GM21529 (cell line): ENCODE measurements around the gene HDHD2.
A peak's percentile ranks its signal among the peaks of the same experiment; 100 is the strongest.

Source experiments
- ATAC-seq: cut with Tn5 transposase; IDR thresholded peaks from one replicate; pipeline ENCODE4 v1.9.1; 2021; ENCODE audit not compliant: unreplicated experiment

HDHD2 gene

GRCh38 chr18:47149457-47150028, 757 bp downstream of the HDHD2 start:
- no peak for ATAC-seq

GRCh38 chr18:47146206-47146605, 4.1 kb downstream of the HDHD2 start:
- ATAC-seq = no peak

- no peak for ATAC-seq
Measured at GRCh38 chr18:47143899-47144485, 6.3 kb downstream of the HDHD2 start.

DNA sequence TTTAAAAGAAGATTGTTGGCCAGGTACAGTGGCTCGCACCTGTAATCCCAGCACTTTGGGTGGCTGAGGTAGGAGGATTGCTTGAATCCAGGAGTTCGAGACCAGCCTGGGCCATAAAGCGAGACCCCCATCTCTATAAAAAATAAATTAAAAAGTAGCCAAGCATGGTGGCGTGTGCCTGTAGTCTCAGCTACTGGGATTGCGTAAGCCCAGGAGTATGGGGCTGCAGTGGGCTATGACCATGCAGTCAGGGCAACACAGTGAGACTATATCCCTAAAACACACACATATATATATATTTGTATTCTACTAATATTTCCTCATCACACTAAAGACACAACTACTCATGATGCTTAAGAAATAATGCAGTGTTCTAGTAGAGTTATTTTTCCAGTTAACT, 7.1 kb downstream of the HDHD2 start:
- no peak for ATAC-seq

- ATAC-seq = no peak
Measured at GRCh38 chr18:47141289-47141688, 9.0 kb downstream of the HDHD2 start.

GRCh38 chr18:47121146-47121545, 29.2 kb downstream of the HDHD2 start:
- no peak for ATAC-seq

GRCh38 chr18:47120428-47120827, 29.9 kb downstream of the HDHD2 start:
- ATAC-seq = peak; percentile 99

DNA sequence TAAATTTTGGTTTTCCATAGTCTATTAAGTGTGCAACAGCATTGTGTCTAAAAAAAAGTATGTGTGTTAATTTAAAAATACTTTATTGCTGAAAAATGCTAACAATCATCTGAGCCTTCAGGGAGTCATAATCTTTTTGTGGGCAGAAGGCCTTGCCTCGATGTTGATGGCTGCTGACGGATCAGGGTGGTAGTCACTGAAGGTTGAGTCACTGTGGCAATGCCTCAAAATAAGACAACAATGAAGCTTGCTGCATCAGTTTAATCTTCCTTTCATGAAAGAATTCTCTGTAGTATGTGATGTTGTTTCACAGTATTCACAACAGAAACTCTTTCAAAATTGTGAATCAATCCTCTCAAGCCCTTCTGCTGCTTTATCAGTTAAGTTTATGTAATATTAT, 31.3 kb downstream of the HDHD2 start:
- ATAC-seq = no peak

- ATAC-seq = no peak
Measured at GRCh38 chr18:47115205-47115604, 35.1 kb downstream of the HDHD2 start.

- no peak for ATAC-seq
Measured at GRCh38 chr18:47113796-47114540, 36.3 kb downstream of the HDHD2 start.

- no peak for ATAC-seq
Measured at GRCh38 chr18:47110492-47111274, 39.6 kb downstream of the HDHD2 start.

DNA sequence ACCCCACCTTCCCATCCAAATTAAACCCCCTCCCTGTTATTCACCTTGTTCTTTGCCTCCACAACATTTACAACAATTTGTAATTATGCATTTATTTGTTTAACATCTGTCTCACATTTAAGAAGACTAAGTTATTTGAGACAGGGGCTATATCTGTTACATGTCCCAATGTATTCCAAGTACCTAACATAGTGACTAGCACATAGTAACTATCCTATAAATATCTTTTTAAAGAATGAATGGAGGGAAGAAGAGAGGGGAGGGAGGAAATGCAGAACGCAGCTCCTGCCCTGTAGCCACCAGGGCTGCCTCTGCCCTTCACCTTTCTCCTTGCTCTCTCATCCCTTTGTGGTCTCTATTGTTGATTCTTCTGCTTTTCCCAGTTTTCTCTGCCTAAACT, 40.6 kb downstream of the HDHD2 start:
- no peak for ATAC-seq

GRCh38 chr18:47108998-47109405, 41.3 kb downstream of the HDHD2 start:
- ATAC-seq = no peak

DNA sequence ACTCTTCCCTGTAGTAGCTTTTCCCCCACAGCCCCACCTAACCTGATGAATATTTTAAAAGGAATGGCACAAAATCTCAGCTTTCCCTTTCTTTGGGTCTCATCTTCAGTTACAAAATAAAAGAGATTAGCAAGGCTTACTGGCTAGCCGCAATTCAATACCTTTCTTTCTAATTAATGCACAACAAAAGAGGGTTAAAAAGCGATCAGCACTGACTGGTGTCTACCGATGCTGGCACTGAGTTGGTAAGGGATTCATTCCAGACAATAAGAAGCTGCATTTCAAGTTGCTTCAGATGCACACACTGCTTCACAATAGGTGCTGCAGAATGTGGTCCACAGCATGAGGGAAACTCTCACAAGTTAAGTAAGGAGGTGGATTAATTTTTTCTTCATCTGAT, 41.9 kb downstream of the HDHD2 start:
- ATAC-seq = no peak

- no peak for ATAC-seq
Measured at GRCh38 chr18:47100212-47100831, 50.0 kb downstream of the HDHD2 start.

GRCh38 chr18:47095810-47096209, 54.5 kb downstream of the HDHD2 start:
- ATAC-seq = no peak

- ATAC-seq = no peak
Measured at GRCh38 chr18:47087676-47088075, 62.6 kb downstream of the HDHD2 start.

DNA sequence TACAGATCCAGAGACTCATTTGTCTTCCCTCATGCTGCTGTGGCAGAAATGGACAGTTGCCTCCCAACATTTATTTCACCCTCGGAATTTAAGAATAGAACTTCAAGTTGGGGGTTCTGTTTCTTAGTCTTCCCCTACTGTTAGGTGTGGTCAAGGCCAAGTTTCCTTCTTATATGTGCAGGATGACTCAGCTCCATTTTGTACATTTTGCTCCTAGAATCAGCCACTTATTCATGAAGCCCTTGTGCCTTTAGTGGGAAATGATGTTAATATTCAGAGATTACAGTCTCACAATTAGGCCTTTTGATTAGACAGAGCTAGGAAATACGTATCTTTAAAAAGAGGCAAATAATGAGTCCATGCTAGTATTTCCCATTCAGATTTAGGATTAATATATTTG, 68.7 kb downstream of the HDHD2 start:
- ATAC-seq = no peak

GRCh38 chr18:47080872-47081271, 69.4 kb downstream of the HDHD2 start:
- no peak for ATAC-seq

GRCh38 chr18:47077111-47077510, 73.2 kb downstream of the HDHD2 start:
- no peak for ATAC-seq
